GM18519 (cell line): ENCODE measurements around the gene ZSCAN5A.
"Not testable (repeated sequence)": the region's sequence is repeated elsewhere in the genome, so short reads cannot be mapped to it uniquely, and the experiment has no call there.

Source experiments
- ATAC-seq: cut with Tn5 transposase; IDR thresholded peaks from one replicate; pipeline ENCODE4 v1.9.1; 2021; ENCODE audit warnings: mild to moderate bottlenecking, moderate library complexity; ENCODE audit not compliant: unreplicated experiment, low FRiP score

ZSCAN5A gene

GRCh38 chr19:56217039-56217949 is 97.3 kb downstream of the ZSCAN5A start:
- ATAC-seq: no peak

DNA sequence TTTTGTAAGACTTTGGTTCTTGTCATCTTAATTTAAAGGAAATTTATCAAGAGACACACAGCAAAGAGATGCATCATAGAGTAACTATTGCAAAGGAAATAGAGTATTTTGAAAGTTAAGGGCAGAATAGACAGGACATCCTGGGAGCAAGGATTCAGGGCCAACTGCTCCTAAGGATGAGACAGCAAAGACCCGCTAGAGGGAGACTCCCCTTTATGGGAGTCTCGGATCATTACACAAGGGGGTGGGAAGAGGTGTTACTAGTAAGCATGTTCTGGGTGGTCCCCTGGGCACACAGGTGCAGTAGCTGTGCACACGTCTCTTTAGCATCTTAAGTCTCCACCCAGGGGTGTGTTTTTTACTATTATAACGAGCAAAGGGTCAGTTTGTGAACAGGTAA is 102.9 kb downstream of the ZSCAN5A start:
- no peak for ATAC-seq

DNA sequence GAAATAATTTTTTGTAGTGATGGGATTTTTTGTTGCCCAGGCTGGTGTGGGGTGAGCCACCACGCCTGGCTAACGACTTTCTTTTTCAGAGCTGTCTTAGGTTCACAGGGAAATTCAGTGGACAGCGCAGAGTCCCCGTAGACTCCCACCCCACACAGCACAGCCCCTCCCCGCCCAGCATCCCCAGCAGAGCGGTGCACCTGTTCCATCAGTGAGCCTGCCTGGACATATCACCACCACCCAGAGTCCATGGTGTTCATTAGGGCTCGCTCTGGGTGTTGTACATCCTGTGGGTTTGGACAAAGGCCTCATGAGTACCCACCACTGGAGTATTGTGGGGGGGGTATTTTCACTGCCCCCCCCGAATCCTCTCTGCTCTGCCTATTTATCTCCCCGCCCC is 104.6 kb downstream of the ZSCAN5A start:
- ATAC-seq: not testable (repeated sequence)

DNA sequence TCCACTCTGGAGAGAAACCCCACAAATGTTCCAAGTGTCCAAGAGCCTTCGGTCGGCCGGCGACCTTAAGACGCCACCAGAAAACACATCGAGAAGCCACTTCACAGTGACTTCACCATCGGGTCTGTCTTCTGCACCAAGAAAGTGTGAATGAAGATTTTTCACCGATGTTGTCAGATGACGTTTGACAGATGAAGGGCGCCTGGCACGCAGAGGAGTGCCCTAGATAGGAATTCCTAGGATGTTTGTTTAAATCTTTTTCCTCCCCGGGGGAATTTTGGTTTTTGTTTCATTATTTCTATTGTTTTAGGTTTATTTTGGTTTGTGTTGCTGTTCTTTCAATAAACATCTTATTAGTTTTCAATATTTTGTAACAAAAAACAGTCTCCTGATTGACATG is 105.5 kb downstream of the ZSCAN5A start:
- no peak for ATAC-seq

DNA sequence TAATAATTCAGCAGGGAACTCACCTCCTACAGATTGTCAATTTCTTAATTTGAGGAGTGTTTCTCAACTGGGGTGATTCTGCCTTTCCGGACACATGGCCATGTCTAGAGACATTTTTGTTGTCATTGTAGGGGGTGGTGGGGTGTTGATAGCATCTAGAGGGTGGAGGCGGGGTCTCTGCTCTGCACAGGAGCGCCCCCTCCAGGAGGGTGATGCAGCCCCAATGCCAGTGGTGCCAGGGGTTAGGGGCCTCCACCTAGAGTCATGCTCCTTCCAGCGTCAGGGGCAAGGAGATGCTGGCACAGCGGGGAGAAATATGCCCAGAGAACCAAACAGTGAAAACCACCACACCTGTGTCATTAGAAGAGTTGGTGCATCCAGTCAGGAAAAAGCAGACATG is 107.1 kb downstream of the ZSCAN5A start:
- not testable (repeated sequence) for ATAC-seq

DNA sequence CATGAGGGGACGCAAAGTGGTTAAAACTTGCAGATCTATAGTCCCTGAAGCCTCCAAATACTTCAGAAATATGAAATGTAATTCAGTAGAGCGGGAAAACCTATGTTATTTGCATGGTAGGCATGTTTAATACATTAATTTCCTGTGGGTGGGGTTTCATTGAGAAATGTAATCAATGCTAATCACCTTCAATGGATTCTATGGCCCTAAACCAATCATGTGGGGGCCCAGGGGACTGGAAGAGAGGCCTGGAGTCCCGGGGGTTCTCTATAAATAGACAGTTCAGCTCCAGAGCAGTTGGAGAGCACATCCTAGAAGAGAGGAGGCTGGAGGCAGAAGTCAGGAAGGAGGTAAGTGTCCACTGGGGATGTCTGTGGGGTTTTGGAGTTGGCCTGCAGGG is 112.7 kb downstream of the ZSCAN5A start, which contains the start of gene ZSCAN5C:
TSS of gene ZSCAN5C (plus strand) at position 301 of the 400 bp plus-strand sequence. CDS start 3,641 bp downstream, outside the sequence.
- ATAC-seq: no peak

DNA sequence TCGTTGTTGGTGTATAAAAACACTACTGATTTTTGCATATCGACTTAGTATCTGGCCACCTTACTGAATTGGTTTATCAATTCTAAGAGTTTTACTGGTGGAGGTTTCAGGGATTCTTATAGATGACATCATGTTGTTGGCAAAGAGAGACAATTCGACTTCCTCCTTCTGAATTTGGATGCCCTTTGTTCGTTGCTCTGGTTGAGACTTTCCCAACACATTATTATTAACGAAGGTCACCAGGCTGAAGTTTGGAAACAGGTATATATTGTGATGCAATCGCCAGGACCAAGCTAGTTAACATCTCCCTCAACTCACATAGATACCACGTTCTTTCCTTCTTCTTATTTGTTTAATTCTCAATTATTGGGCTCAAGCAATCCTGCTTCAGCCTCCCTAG is 115.0 kb downstream of the ZSCAN5A start:
- ATAC-seq: no peak

- not testable (repeated sequence) for ATAC-seq
Measured at GRCh38 chr19:56197646-56198045, 117.0 kb downstream of the ZSCAN5A start, which contains the start of gene ZSCAN5B. Gene ZSCAN5B (minus strand): TSS chr19:56197783. CDS start chr19:56193052, 4,731 bp downstream.

DNA sequence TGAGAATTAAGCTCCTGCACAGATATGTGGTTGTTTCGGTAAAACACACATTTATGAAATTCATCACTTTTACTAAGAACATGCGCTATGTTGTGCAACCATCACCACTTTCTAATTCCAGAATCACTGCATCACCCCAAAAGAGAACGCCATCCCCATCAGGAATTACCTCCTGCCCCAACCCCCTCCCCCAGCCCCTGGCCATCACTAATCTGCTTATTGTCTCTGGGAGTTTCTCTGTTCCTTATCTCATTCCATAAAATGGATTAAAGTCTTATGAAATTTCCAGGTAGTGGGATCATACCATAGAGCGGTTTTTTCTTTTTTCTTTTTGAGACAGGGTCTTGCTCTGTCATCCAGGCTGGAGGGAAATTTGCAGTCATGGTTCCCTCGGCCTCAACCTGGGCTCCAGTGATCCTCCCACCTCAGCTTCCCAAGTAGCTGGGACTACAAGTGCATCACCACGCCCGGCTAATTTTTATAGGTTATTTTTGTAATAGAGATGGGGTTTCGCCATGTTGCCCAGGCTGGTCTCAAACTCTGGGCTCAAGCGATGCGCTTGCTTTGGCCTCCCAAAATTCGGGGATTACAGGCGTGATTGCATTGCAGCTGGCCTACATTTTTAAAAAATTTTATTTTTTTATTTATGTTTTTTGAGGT is 120.5 kb downstream of the ZSCAN5A start:
- ATAC-seq: no peak

DNA sequence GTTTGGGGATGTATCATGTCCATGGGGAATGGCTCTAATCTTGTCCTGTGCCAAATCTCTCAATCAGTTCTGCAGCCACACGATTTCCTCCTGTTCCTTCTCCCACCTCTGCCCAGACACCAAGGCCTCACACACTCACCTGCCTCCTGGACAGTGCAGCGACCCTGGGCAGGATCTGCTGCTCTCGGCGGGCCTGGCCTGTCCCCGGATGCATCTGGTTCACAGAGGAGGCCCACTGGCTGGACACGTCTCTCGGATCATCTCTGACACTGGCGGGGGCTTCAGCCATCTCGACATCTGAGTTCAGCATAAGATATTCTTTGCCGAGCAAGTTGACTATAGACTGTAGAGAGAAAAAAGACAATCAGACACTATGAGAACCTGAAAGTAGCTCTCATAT is 122.9 kb downstream of the ZSCAN5A start:
- no peak for ATAC-seq

GRCh38 chr19:56191115-56191514 is 123.5 kb downstream of the ZSCAN5A start:
- ATAC-seq: no peak

DNA sequence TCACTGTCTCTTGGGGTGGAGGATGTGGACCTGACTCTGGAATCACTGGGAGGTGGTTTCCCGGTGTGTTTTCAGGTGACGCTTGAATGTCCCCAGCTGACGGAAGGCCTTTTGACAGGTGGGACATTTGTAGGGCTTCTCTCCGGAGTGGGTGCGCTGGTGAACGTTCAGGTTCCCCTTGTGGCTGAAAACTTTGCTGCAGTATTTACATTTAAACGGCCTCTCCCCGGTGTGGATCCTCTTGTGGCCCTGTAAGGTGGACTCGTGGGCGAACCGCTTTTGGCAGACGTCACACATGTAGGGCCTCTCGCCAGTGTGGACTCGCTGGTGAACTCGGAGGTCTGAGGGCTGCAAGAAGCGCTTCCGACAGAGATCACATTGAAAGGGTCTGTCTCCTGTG is 124.9 kb downstream of the ZSCAN5A start:
- ATAC-seq: no peak

GRCh38 chr19:56177564-56178243 is 136.9 kb downstream of the ZSCAN5A start:
- ATAC-seq: no peak

DNA sequence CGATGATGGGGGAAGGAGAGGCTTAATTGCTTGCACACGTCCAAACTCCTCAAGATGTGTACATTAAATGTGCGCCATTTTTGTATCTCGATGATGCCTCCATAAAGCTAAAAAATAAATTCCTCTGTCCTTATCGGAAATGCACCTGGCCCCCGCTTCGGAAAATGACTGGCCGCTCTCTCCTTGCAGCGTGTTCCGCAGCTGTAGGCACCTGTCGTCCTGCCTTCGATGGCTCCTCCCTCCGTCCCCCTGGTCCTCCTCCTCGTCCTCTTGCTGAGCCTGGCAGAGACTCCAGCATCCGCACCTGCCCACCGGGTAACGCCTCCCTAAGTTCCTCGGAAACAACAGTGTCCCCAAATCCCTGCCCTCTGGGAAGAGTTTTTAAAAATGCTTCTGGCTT is 137.8 kb downstream of the ZSCAN5A start:
- ATAC-seq: no peak

- ATAC-seq: not testable (repeated sequence)
Measured at GRCh38 chr19:56176310-56176709, 138.3 kb downstream of the ZSCAN5A start.

DNA sequence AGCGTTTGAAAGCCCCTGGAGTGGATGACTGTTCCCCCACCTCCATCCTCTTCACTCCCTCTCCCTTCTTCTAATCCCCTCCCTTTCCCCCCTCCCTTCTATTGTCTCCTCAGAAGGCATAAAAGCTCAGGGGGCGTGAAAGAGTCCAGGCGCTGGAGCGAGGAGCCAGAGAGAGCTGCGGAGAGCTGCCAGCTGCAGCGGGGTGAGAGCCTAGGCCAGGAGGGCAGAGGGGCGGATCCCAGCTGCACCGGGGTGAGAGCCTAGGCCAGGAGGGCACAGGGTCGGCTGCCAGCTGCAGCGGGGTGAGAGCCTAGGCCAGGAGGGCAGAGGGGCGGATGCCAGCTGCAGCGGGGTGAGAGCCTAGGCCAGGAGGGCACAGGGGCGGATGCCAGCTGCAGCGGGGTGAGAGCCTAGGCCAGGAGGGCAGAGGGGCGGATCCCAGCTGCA is 138.8 kb downstream of the ZSCAN5A start, which contains the start of gene GALP:
TSS of gene GALP (plus strand) at position 148 of the 447 bp plus-strand sequence. CDS start 1,101 bp downstream, outside the sequence.
- not testable (repeated sequence) for ATAC-seq

DNA sequence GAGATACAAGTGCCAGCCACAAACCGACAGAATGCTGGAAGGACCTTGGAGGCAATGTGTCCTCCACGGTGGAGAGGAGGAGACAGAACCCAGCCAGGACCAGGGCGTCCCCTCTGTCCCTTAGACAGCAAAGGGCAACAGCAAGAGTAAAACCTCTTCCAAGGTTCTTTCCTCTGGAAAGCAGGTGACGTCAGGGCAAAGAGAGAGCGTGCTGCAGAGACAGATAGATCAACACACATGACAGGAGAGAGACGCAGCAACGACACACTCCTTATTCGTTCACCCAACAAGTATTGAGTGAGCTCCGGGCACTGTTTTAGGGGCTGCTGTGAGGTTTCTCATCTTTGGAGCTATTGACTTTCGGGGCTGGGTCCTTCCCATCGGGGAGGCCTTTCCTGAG is 140.1 kb downstream of the ZSCAN5A start:
- no peak for ATAC-seq

- ATAC-seq: no peak
Measured at GRCh38 chr19:56174086-56174485, 140.6 kb downstream of the ZSCAN5A start.
